ENCODE measurements around the gene APOD.

- TF ChIP-seq, protein P1, sequence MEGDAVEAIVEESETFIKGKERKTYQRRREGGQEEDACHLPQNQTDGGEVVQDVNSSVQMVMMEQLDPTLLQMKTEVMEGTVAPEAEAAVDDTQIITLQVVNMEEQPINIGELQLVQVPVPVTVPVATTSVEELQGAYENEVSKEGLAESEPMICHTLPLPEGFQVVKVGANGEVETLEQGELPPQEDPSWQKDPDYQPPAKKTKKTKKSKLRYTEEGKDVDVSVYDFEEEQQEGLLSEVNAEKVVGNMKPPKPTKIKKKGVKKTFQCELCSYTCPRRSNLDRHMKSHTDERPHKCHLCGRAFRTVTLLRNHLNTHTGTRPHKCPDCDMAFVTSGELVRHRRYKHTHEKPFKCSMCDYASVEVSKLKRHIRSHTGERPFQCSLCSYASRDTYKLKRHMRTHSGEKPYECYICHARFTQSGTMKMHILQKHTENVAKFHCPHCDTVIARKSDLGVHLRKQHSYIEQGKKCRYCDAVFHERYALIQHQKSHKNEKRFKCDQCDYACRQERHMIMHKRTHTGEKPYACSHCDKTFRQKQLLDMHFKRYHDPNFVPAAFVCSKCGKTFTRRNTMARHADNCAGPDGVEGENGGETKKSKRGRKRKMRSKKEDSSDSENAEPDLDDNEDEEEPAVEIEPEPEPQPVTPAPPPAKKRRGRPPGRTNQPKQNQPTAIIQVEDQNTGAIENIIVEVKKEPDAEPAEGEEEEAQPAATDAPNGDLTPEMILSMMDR (IDR thresholded peaks at IDR 0.05; ENCODE audit: poor library complexity) = no peak
- TF ChIP-seq EZH2 (IDR thresholded peaks at IDR 0.05; ENCODE audit: borderline replicate concordance) = no peak
- TF ChIP-seq EZH2phosphoT487 (IDR thresholded peaks at IDR 0.05; ENCODE audit: low read depth, severe bottlenecking, unreplicated experiment) = no peak
Measured at GRCh38 chr3:195531683-195532082, 52.1 kb downstream of the APOD start.

Measured in hepatocyte (in vitro differentiated cells).